Fibroblast of villous mesenchyme (primary cell): ENCODE results near the gene PTGDR2. TPM values are rescaled to one million over a fixed set of nuclear protein-coding genes. Genes with fewer than 3 reads are reported as not detected.

Experiments used
- DNase-seq: peaks from one replicate; pipeline ENCODE4 v3.0.0-alpha.2; 2010; ENCODE audit warnings: low read depth
- H3K4me3 ChIP-seq: 2 replicates; pipeline ENCODE4 v1.5.1; 2011; ENCODE audit warnings: low read depth, mild to moderate bottlenecking, low read length
- CTCF ChIP-seq: IDR thresholded peaks from 2 replicates; pipeline ENCODE4 v1.5.1; 2012; ENCODE audit warnings: low read depth, mild to moderate bottlenecking, low read length; ENCODE audit not compliant: insufficient read depth
- total RNA-seq: library from RNA; depleted of rRNA; stranded (reverse); fragments of >200 nt; gene quantifications from 2 replicates; pipeline ENCODE4 v1.2.3, GENCODE V29; 2012

Gene PTGDR2
- total RNA-seq, 1 donor: not detected

- DNase-seq: no peak
- no peak overlapping the region for H3K4me3 ChIP-seq
- no peak for TF ChIP-seq CTCF
These were observed 4.2 kb downstream of the PTGDR2 start for GRCh38 chr11:60851327-60852104.

GRCh38 chr11:60849641-60850520, 5.9 kb downstream of the PTGDR2 start:
- TF ChIP-seq CTCF: no peak
- no peak for DNase-seq
- no peak overlapping the region for H3K4me3 ChIP-seq

- no peak for TF ChIP-seq CTCF
- no peak for DNase-seq
- H3K4me3 ChIP-seq: no peak overlapping the region
These were observed 7.0 kb downstream of the PTGDR2 start for GRCh38 chr11:60848714-60849151.

GRCh38 chr11:60847896-60848295, 7.9 kb downstream of the PTGDR2 start:
- H3K4me3 ChIP-seq: no peak overlapping the region
- DNase-seq: no peak
- no peak for TF ChIP-seq CTCF

GRCh38 chr11:60847281-60847680, 8.5 kb downstream of the PTGDR2 start:
- no peak overlapping the region for H3K4me3 ChIP-seq
- DNase-seq: no peak
- no peak for TF ChIP-seq CTCF

- H3K4me3 ChIP-seq: no peak overlapping the region
- DNase-seq: no peak
- TF ChIP-seq CTCF: no peak
These were observed 10.4 kb downstream of the PTGDR2 start for GRCh38 chr11:60845338-60845737.
